Prostate gland (tissue), 2 donors: ENCODE results near the gene BCL11B. TPM values are rescaled to one million over a fixed set of nuclear protein-coding genes. Genes with fewer than 3 reads are reported as not detected.

Experiments used
- DNase-seq: peaks from one replicate; pipeline ENCODE4 v3.0.0-alpha.2; 2019; ENCODE audit warnings: low spot score
- H3K27ac ChIP-seq, 2 donors: fragments of 200-600 bp; sonication (generic); 2 replicates each; pipeline ENCODE4 v1.5.1; 2017 to 2019
- H3K27me3 ChIP-seq: fragments of 200-600 bp; sonication (generic); replicated peaks from 2 replicates; pipeline ENCODE4 v1.5.1; 2019; ENCODE audit not compliant: insufficient read depth
- H3K36me3 ChIP-seq, 2 donors: fragments of 200-600 bp; sonication (generic); 1 replicate in 1 of 2; 2 replicates in 1 of 2; pipeline versions ENCODE4 v1.5.1 to v1.8.1; 2017 to 2019
- H3K4me1 ChIP-seq: fragments of 200-600 bp; sonication (generic); replicated peaks from 2 replicates; pipeline ENCODE4 v1.5.1; 2019
- H3K4me3 ChIP-seq, 2 donors: fragments of 200-600 bp; sonication (generic); 2 replicates each; pipeline ENCODE4 v1.5.1; 2017 to 2019
- H3K9me3 ChIP-seq: fragments of 200-600 bp; sonication (generic); 2 replicates; pipeline ENCODE4 v1.5.1; 2017
- POLR2A ChIP-seq: fragments of 450-650 bp; IDR thresholded peaks from one replicate; pipeline ENCODE4 v1.6.1; 2016; ENCODE audit warnings: antibody characterized with exemption, mild to moderate bottlenecking
- POLR2AphosphoS5 ChIP-seq: sonication (generic); formaldehyde crosslinking; IDR thresholded peaks from one replicate; pipeline ENCODE4 v1.6.1; 2017; ENCODE audit warnings: antibody characterized with exemption
- WGBS: methylation state at CpG from one replicate; pipeline ENCODE4 v1.1.5; 2018; 5-methylcytosine and 5-hydroxymethylcytosine counted together
- intact Hi-C: fragments of 100-400 bp; cut with DNase I; formaldehyde crosslinking; loops from one replicate; pipeline ENCODE4 v1.14.2; 2022
- total RNA-seq, 2 donors: library from RNA; depleted of rRNA; stranded (reverse); fragments of >200 nt; gene quantifications; one replicate each; pipeline ENCODE4 v1.1.0, GENCODE V29; 2016
- TF ChIP-seq, protein P1 (sequence below), 4 experiments: fragments of 200-600 bp in 2 of 4; fragments of 450-650 bp in 2 of 4; sonication (generic) in 2 of 4; IDR thresholded peaks; 1 replicate in 3 of 4; 2 replicates in 1 of 4; pipeline ENCODE4 v1.5.1; 2016 to 2019; ENCODE audit warnings: antibody characterized with exemption in 4 of 4, mild to moderate bottlenecking in 2 of 4, moderate library complexity in 2 of 4

BCL11B gene
- total RNA-seq, 2 donors from 2014 or later: 2.8 to 5.4 TPM

DNA sequence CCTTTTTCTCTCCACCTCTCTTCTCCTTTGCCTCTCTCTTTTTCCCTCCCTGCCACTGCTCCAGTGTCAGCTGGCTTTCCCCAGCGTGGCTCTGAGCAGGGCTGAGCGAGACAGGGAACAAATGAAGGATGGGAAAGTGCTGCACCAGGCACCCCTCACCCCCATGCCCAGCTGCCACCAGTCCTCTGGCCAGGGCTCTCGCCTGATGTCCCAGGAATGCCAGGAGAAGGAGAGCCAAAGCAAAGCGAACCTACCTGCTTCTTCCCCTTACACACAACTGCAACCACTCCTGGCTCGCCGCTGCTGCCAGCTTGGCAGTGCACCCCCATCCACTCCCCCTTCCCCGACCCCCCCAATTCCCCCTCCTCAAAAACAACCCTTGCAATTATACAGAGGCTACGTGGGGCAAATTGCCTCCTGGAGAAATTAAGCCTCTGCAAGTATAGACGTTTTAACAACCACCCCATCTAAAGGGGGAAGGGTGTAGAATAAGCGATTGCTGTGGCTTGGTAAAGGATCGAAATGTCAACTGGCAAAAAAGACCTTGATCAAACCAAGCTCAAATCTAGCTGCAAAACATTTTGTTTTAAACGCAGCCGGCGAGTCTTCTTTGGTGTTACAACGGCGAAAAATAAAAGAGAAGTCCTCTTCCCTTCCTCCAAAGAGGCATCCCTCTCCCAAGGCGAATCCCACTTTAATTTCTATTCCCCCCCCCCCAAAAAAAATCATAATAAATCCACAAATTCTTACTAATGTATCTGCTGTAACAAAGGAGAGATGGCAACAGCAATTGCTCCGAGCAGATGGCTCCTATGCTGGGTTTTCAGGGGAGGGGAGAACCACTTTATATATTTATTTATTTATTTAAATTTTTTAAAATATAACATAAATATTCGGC lies 2.9 kb downstream of the BCL11B start:
- no peak for DNase-seq
- Histone ChIP-seq H3K4me3 (peak overlapping the region in 1 of 2 donors; percentile 27), H3K4me1 (peaks cover 13% of the 10 kb centered on the region), H3K27me3 (peaks cover 22% of the 10 kb centered on the region), H3K27ac (no peak overlapping the region), H3K36me3 (no peaks in the 10 kb centered on the region), H3K9me3 (no peaks in the 10 kb centered on the region)
- intact Hi-C loops: no loop called here
- WGBS: 19% methylated on average over 19 of the region's 19 CpGs
- TF ChIP-seq POLR2AphosphoS5: no peak
- TF ChIP-seq, protein P1, sequence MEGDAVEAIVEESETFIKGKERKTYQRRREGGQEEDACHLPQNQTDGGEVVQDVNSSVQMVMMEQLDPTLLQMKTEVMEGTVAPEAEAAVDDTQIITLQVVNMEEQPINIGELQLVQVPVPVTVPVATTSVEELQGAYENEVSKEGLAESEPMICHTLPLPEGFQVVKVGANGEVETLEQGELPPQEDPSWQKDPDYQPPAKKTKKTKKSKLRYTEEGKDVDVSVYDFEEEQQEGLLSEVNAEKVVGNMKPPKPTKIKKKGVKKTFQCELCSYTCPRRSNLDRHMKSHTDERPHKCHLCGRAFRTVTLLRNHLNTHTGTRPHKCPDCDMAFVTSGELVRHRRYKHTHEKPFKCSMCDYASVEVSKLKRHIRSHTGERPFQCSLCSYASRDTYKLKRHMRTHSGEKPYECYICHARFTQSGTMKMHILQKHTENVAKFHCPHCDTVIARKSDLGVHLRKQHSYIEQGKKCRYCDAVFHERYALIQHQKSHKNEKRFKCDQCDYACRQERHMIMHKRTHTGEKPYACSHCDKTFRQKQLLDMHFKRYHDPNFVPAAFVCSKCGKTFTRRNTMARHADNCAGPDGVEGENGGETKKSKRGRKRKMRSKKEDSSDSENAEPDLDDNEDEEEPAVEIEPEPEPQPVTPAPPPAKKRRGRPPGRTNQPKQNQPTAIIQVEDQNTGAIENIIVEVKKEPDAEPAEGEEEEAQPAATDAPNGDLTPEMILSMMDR (IDR thresholded peaks at IDR 0.05): no peak
- no peak for TF ChIP-seq POLR2A

- Histone ChIP-seq H3K27ac (no peak overlapping the region), H3K4me1 (peaks cover 9% of the 10 kb centered on the region), H3K4me3 (no peak overlapping the region), H3K36me3 (no peaks in the 10 kb centered on the region), H3K9me3 (no peaks in the 10 kb centered on the region), H3K27me3 (peaks cover 20% of the 10 kb centered on the region)
- WGBS: 44% methylated on average over 16 of the region's 16 CpGs
- no peak for DNase-seq
- intact Hi-C loops: no loop called here
- TF ChIP-seq POLR2A: no peak
- TF ChIP-seq POLR2AphosphoS5: no peak
- TF ChIP-seq, protein P1 (IDR thresholded peaks at IDR 0.05): no peak
Observed at GRCh38 chr14:99267837-99268781, 3.9 kb downstream of the BCL11B start.

DNA sequence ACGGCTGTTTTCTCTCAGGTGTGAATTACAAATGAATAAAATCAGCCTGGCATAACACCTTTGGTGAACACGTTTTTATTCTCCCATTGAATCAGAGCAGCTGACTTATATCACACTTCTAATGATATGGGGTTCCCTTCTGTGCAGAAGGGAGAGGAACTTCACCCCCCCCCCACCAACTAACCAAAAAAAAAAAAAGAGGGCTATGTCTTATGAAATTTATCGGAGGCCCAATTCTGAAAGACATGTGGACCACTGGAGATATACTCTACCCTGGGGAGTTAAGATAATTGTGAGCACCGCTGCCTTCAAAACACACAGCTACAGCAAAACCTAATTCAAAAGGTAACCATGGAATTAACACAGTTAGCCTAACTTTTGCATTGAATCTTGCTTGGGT lies 4.6 kb downstream of the BCL11B start:
- Histone ChIP-seq H3K4me1 (peaks cover 5% of the 10 kb centered on the region), H3K27ac (no peak overlapping the region), H3K36me3 (no peaks in the 10 kb centered on the region), H3K27me3 (peaks cover 23% of the 10 kb centered on the region), H3K4me3 (no peak overlapping the region), H3K9me3 (no peaks in the 10 kb centered on the region)
- TF ChIP-seq, protein P1 (IDR thresholded peaks at IDR 0.05): no peak
- no peak for TF ChIP-seq POLR2A
- no peak for TF ChIP-seq POLR2AphosphoS5
- WGBS: 77% methylated on average over 4 of the region's 4 CpGs
- DNase-seq: no peak
- intact Hi-C loops: no loop called here

DNA sequence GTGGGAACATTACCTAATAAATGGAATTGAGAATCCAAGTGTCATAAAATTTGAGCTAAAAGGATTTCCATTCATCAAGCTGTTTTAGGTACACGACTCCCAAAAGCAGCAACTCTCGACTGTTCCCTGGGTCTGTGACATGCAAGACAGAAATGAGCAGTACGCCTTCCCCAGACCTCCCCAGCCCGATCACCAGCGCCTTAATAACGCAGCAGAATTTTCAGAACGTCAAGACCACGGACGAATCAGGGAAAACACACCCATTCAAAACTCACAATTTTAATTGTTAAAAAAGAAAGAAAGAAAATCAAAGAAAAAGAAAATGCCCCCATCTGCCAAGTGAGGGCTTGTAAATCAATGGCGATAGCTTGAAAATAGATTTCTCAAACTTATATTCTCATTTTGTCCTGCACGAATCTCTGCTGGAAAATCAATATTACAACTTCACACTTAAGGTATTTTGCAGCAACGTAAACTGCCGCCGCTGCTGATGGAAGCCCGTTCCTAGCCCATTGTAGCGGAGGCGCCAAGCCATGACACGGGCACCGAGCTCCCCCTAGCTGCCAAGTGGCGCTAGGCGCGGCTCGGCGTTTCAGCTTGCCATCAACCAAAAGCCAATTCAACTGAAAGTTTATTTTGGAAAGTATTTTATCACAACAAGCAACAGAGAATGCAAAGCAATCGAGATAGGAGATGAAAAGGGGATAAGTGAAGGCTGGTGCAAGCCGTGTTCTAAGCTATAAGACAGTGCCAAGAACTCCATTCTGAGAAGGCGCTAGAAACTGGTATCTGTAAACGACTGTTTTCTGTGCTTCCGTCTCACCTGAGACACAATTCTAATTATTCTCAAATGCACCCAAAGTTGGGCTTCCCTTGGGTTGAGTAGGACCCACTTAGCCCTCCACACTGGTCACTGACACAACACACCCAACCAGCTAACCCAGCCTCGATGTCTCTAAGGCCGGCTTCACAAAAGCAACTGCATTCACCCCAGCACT lies 5.5 kb downstream of the BCL11B start:
- H3K4me3 ChIP-seq: no peak overlapping the region
- H3K27me3 ChIP-seq: peaks cover 21% of the 10 kb centered on the region
- WGBS: 21% methylated on average over 31 of the region's 31 CpGs
- H3K9me3 ChIP-seq: no peaks in the 10 kb centered on the region
- intact Hi-C loops: no loop called here
- peak; percentile 78 for DNase-seq
- H3K4me1 ChIP-seq: no peaks in the 10 kb centered on the region
- TF ChIP-seq POLR2AphosphoS5: peak; percentile 49
- TF ChIP-seq, protein P1 (IDR thresholded peaks at IDR 0.05): peak; percentile 91 to 96 (median 94)
- no peak for TF ChIP-seq POLR2A
- H3K27ac ChIP-seq: no peak overlapping the region
- no peaks in the 10 kb centered on the region for H3K36me3 ChIP-seq
